DOHH2 (cell line): Measurements from ENCODE around the gene ABHD17C.

ENCODE experiments used
- H3F3A ChIP-seq: fragments of 200-600 bp; sonication (generic), shearing (Covaris generic); 2 replicates; pipeline ENCODE4 v1.6.0; 2016; ENCODE audit warnings: antibody characterized with exemption, mild to moderate bottlenecking; ENCODE audit not compliant: control insufficient read depth, insufficient read depth
- H3K27ac ChIP-seq: fragments of 200-600 bp; sonication (generic); 2 replicates; pipeline ENCODE4 v1.5.1; 2014; ENCODE audit warnings: low read depth, mild to moderate bottlenecking, low read length, moderate library complexity
- H3K27me3 ChIP-seq: fragments of 200-600 bp; sonication (generic); 2 replicates; pipeline ENCODE4 v1.6.1; 2014; ENCODE audit warnings: mild to moderate bottlenecking, low read length, mixed read lengths; ENCODE audit not compliant: control insufficient read depth
- H3K36me3 ChIP-seq: fragments of 200-600 bp; sonication (generic); 2 replicates; pipeline ENCODE4 v1.6.1; 2014; ENCODE audit warnings: mild to moderate bottlenecking, low read length, moderate library complexity, mixed read lengths; ENCODE audit not compliant: control insufficient read depth
- H3K4me1 ChIP-seq: fragments of 200-600 bp; sonication (generic); 2 replicates; pipeline ENCODE4 v1.6.1; 2014; ENCODE audit warnings: mild to moderate bottlenecking, low read length, mixed read lengths; ENCODE audit not compliant: control insufficient read depth
- H3K4me2 ChIP-seq: fragments of 200-600 bp; sonication (generic); 2 replicates; pipeline ENCODE4 v1.6.0; 2014; ENCODE audit warnings: mild to moderate bottlenecking, low read length, moderate library complexity
- H3K4me3 ChIP-seq: fragments of 200-600 bp; sonication (generic); 2 replicates; pipeline ENCODE4 v1.5.1; 2014; ENCODE audit warnings: mild to moderate bottlenecking, low read length, mixed read lengths
- H3K79me2 ChIP-seq: fragments of 200-600 bp; sonication (generic); 2 replicates; pipeline ENCODE4 v1.6.1; 2014; ENCODE audit warnings: mild to moderate bottlenecking, low read length, mixed read lengths; ENCODE audit not compliant: control insufficient read depth
- H3K9me2 ChIP-seq: fragments of 200-600 bp; sonication (generic); replicated peaks from 2 replicates; pipeline ENCODE4 v1.6.1; 2014; ENCODE audit warnings: mild to moderate bottlenecking, low read length, mixed read lengths; ENCODE audit not compliant: control insufficient read depth
- H3K9me3 ChIP-seq: fragments of 200-600 bp; sonication (generic); 2 replicates; pipeline ENCODE4 v1.6.1; 2014; ENCODE audit warnings: antibody characterized with exemption, low read length, mixed read lengths; ENCODE audit not compliant: control insufficient read depth, insufficient read depth
- H4K20me1 ChIP-seq: fragments of 200-600 bp; sonication (generic); 2 replicates; pipeline ENCODE4 v1.6.0; 2014; ENCODE audit warnings: low read depth, mild to moderate bottlenecking, antibody characterized with exemption, low read length, moderate library complexity; ENCODE audit not compliant: control insufficient read depth, insufficient read depth
- CTCF ChIP-seq: fragments of 200-600 bp; sonication (generic); IDR thresholded peaks from one replicate; pipeline ENCODE4 v1.5.1; 2014; ENCODE audit warnings: antibody characterized with exemption, mild to moderate bottlenecking, low read depth, low read length; ENCODE audit not compliant: poor library complexity, severe bottlenecking
- EZH2phosphoT487 ChIP-seq: fragments of 200-600 bp; sonication (generic); IDR thresholded peaks from 2 replicates; pipeline ENCODE4 v1.6.1; 2017; ENCODE audit warnings: borderline replicate concordance, mild to moderate bottlenecking, antibody characterized with exemption, low read length, moderate library complexity, mixed read lengths

Gene ABHD17C

GRCh38 chr15:80735344-80735743, 40.2 kb downstream of the ABHD17C start:
- TF ChIP-seq EZH2phosphoT487, result no peak
- TF ChIP-seq CTCF, result no peak
- Histone ChIP-seq H3K4me2 (no peak overlapping the region), H3K4me3 (no peak overlapping the region), H3K9me3 (no peaks in the 10 kb centered on the region), H3K36me3 (no peaks in the 10 kb centered on the region), H3K27me3 (no peaks in the 10 kb centered on the region), H4K20me1 (no peaks in the 10 kb centered on the region), H3F3A (no peaks in the 10 kb centered on the region), H3K4me1 (no peaks in the 10 kb centered on the region), H3K79me2 (no peaks in the 10 kb centered on the region), H3K9me2 (no peaks in the 10 kb centered on the region), H3K27ac (no peak overlapping the region)

- H3K4me3 ChIP-seq, result no peak overlapping the region
- H4K20me1 ChIP-seq, result no peaks in the 10 kb centered on the region
- no peaks in the 10 kb centered on the region for H3K36me3 ChIP-seq
- H3K27ac ChIP-seq, result no peak overlapping the region
- no peak overlapping the region for H3K4me2 ChIP-seq
- TF ChIP-seq EZH2phosphoT487 (no peak), CTCF (no peak)
- no peaks in the 10 kb centered on the region for H3K27me3 ChIP-seq
- H3K79me2 ChIP-seq, result no peaks in the 10 kb centered on the region
- H3K9me3 ChIP-seq, result no peaks in the 10 kb centered on the region
- no peaks in the 10 kb centered on the region for H3K9me2 ChIP-seq
- H3K4me1 ChIP-seq, result no peaks in the 10 kb centered on the region
- H3F3A ChIP-seq, result no peaks in the 10 kb centered on the region
These were observed 41.5 kb downstream of the ABHD17C start for GRCh38 chr15:80736560-80736959.

GRCh38 chr15:80739919-80740318, 44.8 kb downstream of the ABHD17C start:
- H3K27me3 ChIP-seq, result no peaks in the 10 kb centered on the region
- no peaks in the 10 kb centered on the region for H3K4me1 ChIP-seq
- no peak overlapping the region for H3K27ac ChIP-seq
- H3K36me3 ChIP-seq, result no peaks in the 10 kb centered on the region
- no peaks in the 10 kb centered on the region for H3K79me2 ChIP-seq
- no peak overlapping the region for H3K4me2 ChIP-seq
- H4K20me1 ChIP-seq, result no peaks in the 10 kb centered on the region
- H3K9me2 ChIP-seq, result no peaks in the 10 kb centered on the region
- H3F3A ChIP-seq, result no peaks in the 10 kb centered on the region
- H3K4me3 ChIP-seq, result no peak overlapping the region
- TF ChIP-seq EZH2phosphoT487 (no peak), CTCF (no peak)
- no peaks in the 10 kb centered on the region for H3K9me3 ChIP-seq

GRCh38 chr15:80742081-80742480, 47.0 kb downstream of the ABHD17C start:
- Histone ChIP-seq H3F3A (no peaks in the 10 kb centered on the region), H3K36me3 (no peaks in the 10 kb centered on the region), H3K4me1 (no peaks in the 10 kb centered on the region), H3K27ac (no peak overlapping the region), H3K27me3 (no peaks in the 10 kb centered on the region), H3K9me2 (no peaks in the 10 kb centered on the region), H3K4me3 (no peak overlapping the region), H3K9me3 (no peaks in the 10 kb centered on the region), H3K4me2 (no peak overlapping the region), H4K20me1 (no peaks in the 10 kb centered on the region), H3K79me2 (no peaks in the 10 kb centered on the region)
- TF ChIP-seq CTCF (no peak), EZH2phosphoT487 (no peak)
